Peyer's patch (tissue), 4 donors: ENCODE data around the gene RNF11. TPM values are rescaled to one million over a fixed set of nuclear protein-coding genes. Genes with fewer than 3 reads are reported as not detected.

Experiments used
- DNase-seq, 3 donors: peaks; one replicate each; pipeline ENCODE4 v3.0.0-alpha.2; 2017 to 2019
- H3K27ac ChIP-seq, 4 donors: fragments of 200-600 bp; sonication (generic); one replicate each; pipeline ENCODE4 v1.5.1; 2016 to 2019
- H3K27me3 ChIP-seq, 2 donors: fragments of 200-600 bp; sonication (generic); one replicate each; pipeline ENCODE4 v1.5.1; 2019
- H3K36me3 ChIP-seq, 3 donors: fragments of 200-600 bp; sonication (generic); one replicate each; pipeline ENCODE4 v1.5.1; 2016 to 2019
- H3K4me1 ChIP-seq, 4 donors: fragments of 200-600 bp; sonication (generic); one replicate each; pipeline ENCODE4 v1.5.1; 2016 to 2019
- H3K4me3 ChIP-seq, 4 donors: fragments of 200-600 bp; sonication (generic); 1 replicate in 3 of 4; 2 replicates in 1 of 4; pipeline ENCODE4 v1.5.1; 2016 to 2019; ENCODE audit warnings: mild to moderate bottlenecking in 1 of 4
- H3K9me3 ChIP-seq, 4 donors: fragments of 200-600 bp; sonication (generic); one replicate each; pipeline ENCODE4 v1.5.1; 2016 to 2019; ENCODE audit warnings: mild to moderate bottlenecking in 1 of 4
- CTCF ChIP-seq, 6 experiments: fragments of 450-650 bp in 4 of 6; fragments of 200-600 bp in 2 of 6; sonication (generic) in 1 of 6; IDR thresholded peaks; one replicate each; pipeline ENCODE4 v1.5.1; 2017 to 2019; ENCODE audit warnings: antibody characterized with exemption in 6 of 6, mild to moderate bottlenecking in 3 of 6, moderate library complexity in 1 of 6
- POLR2A ChIP-seq, 2 donors: fragments of 450-650 bp; IDR thresholded peaks; one replicate each; pipeline ENCODE4 v1.5.1; 2017; ENCODE audit warnings: antibody characterized with exemption in 2 of 2, mild to moderate bottlenecking in 2 of 2, moderate library complexity in 2 of 2
- total RNA-seq, 4 donors: library from RNA; depleted of rRNA; stranded (reverse); fragments of >200 nt; gene quantifications; one replicate each; pipeline ENCODE4 v1.1.0, GENCODE V29; 2016

The RNF11 gene
- total RNA-seq, 4 donors from 2014 or later = 58.6 to 101 (median 75.6) TPM

DNA sequence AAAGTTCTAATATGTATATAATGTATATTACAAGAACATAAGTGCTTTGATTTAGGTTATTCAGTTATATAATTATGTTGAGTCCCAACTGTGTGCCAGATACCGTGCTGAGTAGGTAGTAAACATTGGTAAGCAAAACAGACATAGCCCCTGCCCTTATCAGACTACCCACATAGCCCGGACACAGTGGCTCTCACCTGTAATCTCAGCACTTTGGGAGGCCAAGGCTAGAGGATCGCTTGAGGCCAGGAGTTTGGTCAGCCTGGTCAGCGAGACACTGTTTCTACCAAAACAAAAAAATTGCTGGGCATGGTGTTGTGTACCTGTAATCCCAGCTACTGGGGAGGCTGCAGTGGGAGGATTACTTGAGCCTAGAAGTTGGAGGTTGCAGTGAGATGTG lies 30.7 kb downstream of the RNF11 start:
- Histone ChIP-seq H3K4me1 (peaks cover 0 to 10% (median 3%) of the 10 kb centered on the region in 4 donors), H3K36me3 (peaks cover 0 to 17% (median 0%) of the 10 kb centered on the region in 3 donors)

GRCh38 chr1:51268634-51269033 lies 32.6 kb downstream of the RNF11 start:
- no peak for DNase-seq
- Histone ChIP-seq H3K27ac (no peak overlapping the region), H3K9me3 (no peaks in the 10 kb centered on the region), H3K36me3 (peaks cover 0 to 18% (median 0%) of the 10 kb centered on the region in 3 donors), H3K4me3 (no peak overlapping the region), H3K27me3 (no peaks in the 10 kb centered on the region), H3K4me1 (peaks cover 0 to 7% (median 3%) of the 10 kb centered on the region in 4 donors)
- no peak for TF ChIP-seq CTCF (IDR thresholded peaks at IDR 0.05)
- no peak for TF ChIP-seq POLR2A (IDR thresholded peaks at IDR 0.05)

More for the DNA sequence above, 30.7 kb downstream of the RNF11 start:
- Histone ChIP-seq H3K27ac (no peak overlapping the region), H3K9me3 (no peaks in the 10 kb centered on the region), H3K4me3 (no peak overlapping the region), H3K27me3 (no peaks in the 10 kb centered on the region)
- DNase-seq = no peak
- TF ChIP-seq POLR2A (IDR thresholded peaks at IDR 0.05) (no peak), CTCF (IDR thresholded peaks at IDR 0.05) (no peak)

DNA sequence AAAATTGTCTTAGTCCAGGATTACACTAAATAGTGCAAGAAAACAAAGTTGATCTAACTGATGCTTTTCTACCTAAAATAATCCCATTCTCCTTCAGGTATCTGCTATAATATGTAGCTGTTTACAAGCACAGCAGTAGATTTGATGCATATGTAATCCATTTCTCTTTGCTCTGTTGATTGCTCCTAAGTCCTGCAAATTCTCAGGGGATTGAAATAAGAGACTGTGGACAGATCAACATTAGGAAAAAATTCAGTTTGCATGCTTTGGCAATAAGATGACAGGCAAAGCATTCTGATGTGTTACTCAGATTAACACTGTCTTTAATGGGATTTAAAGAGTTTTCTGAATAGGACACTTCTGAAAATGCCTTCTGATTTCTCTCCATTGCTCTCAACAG lies 34.7 kb downstream of the RNF11 start:
- peaks cover 0 to 7% (median 3%) of the 10 kb centered on the region in 4 donors for H3K4me1 ChIP-seq

DNA sequence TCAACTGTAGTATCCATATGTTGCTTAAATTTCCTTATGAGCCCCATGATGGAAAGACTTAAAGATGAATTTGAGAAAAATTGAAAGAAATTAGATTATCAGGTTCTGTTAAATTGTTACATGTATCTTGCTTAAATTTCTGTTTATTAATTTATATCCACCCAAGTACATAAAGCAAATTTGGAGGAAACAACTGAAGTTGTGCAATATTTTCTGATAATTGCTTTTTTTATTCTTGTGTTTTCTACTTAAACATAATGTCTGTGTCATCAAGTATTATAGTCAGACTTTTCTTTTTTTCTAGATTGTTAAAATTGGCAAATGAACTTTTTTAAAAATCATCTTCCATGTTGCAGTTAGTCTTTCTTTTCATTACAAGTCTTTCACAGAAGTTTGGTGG lies 36.8 kb downstream of the RNF11 start:
- no peak for DNase-seq
- Histone ChIP-seq H3K4me1 (peaks cover 0 to 4% (median under 1%) of the 10 kb centered on the region in 4 donors), H3K36me3 (peaks cover 0 to 18% (median 0%) of the 10 kb centered on the region in 3 donors), H3K9me3 (no peaks in the 10 kb centered on the region), H3K27me3 (no peaks in the 10 kb centered on the region), H3K4me3 (no peak overlapping the region), H3K27ac (no peak overlapping the region)
- TF ChIP-seq CTCF (IDR thresholded peaks at IDR 0.05) (no peak), POLR2A (IDR thresholded peaks at IDR 0.05) (no peak)

More for the DNA sequence above, 34.7 kb downstream of the RNF11 start:
- Histone ChIP-seq H3K36me3 (peaks cover 0 to 18% (median 0%) of the 10 kb centered on the region in 3 donors), H3K27ac (no peak overlapping the region), H3K9me3 (no peaks in the 10 kb centered on the region), H3K4me3 (no peak overlapping the region), H3K27me3 (no peaks in the 10 kb centered on the region)
- no peak for TF ChIP-seq POLR2A (IDR thresholded peaks at IDR 0.05)
- no peak for DNase-seq

GRCh38 chr1:51274676-51275075 lies 38.6 kb downstream of the RNF11 start:
- Histone ChIP-seq H3K9me3 (no peaks in the 10 kb centered on the region), H3K4me3 (no peak overlapping the region), H3K36me3 (peaks cover 0 to 18% (median 0%) of the 10 kb centered on the region in 3 donors), H3K27me3 (no peaks in the 10 kb centered on the region), H3K4me1 (no peaks in the 10 kb centered on the region), H3K27ac (no peak overlapping the region)
- DNase-seq = no peak
- TF ChIP-seq CTCF (IDR thresholded peaks at IDR 0.05) (no peak), POLR2A (IDR thresholded peaks at IDR 0.05) (no peak)

DNA sequence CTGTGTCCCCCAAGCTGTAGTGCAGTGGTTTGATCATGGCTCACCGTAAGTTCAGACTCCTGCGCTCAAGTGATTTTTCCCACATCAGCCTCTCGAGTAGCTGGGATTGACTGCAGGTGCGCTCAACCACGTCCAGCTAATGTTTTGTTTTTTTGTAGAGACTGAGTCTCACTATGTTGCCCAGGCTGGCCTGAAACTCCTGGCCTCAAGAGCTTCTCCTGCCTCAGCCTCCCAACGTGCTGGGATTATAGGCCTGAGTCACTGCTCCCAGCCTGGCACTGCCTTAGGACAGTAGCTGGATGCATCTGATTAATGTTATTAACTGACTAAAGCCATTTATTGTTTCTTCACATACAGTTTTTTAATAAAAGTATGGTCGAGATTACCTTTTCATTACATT lies 40.2 kb downstream of the RNF11 start:
- H3K4me3 ChIP-seq = no peak overlapping the region
- H3K4me1 ChIP-seq = no peaks in the 10 kb centered on the region
- no peaks in the 10 kb centered on the region for H3K9me3 ChIP-seq
- no peak for DNase-seq
- TF ChIP-seq POLR2A (IDR thresholded peaks at IDR 0.05) = no peak
- no peak for TF ChIP-seq CTCF (IDR thresholded peaks at IDR 0.05)
- no peaks in the 10 kb centered on the region for H3K27me3 ChIP-seq
- peaks cover 0 to 7% (median 0%) of the 10 kb centered on the region in 3 donors for H3K36me3 ChIP-seq
- no peak overlapping the region for H3K27ac ChIP-seq
